ENCODE results near the gene ZFYVE19.

The ZFYVE19 gene

GRCh38 chr15:40775740-40776536, 31.0 kb upstream of the ZFYVE19 start:
- DNase-seq (ENCODE audit: low read depth, low spot score), result no peak
- H3K27ac ChIP-seq, result peak overlapping the region; percentile 53

- no peak for DNase-seq (ENCODE audit: low read depth, low spot score)
- H3K27ac ChIP-seq, result peak overlapping the region; percentile 53
Measured at GRCh38 chr15:40776537-40777141, 30.2 kb upstream of the ZFYVE19 start.

- no peak overlapping the region for H3K27ac ChIP-seq
- DNase-seq (ENCODE audit: low read depth, low spot score), result no peak
Measured at GRCh38 chr15:40782609-40783227, 24.2 kb upstream of the ZFYVE19 start.

- H3K27ac ChIP-seq, result peak overlapping the region; percentile 96
- no peak for DNase-seq (ENCODE audit: low read depth, low spot score)
Measured at GRCh38 chr15:40785164-40785563, 21.7 kb upstream of the ZFYVE19 start.

GRCh38 chr15:40785814-40786213, 21.1 kb upstream of the ZFYVE19 start:
- DNase-seq (ENCODE audit: low read depth, low spot score), result no peak
- peak overlapping the region; percentile 96 for H3K27ac ChIP-seq

GRCh38 chr15:40787344-40787841, 19.5 kb upstream of the ZFYVE19 start:
- peak; percentile 77 for DNase-seq (ENCODE audit: low read depth, low spot score)
- peak overlapping the region; percentile 96 for H3K27ac ChIP-seq

- DNase-seq (ENCODE audit: low read depth, low spot score), result no peak
- peak overlapping the region; percentile 96 for H3K27ac ChIP-seq
Measured at GRCh38 chr15:40787991-40788390, 18.9 kb upstream of the ZFYVE19 start.

- DNase-seq (ENCODE audit: low read depth, low spot score), result no peak
- peak overlapping the region; percentile 96 for H3K27ac ChIP-seq
Measured at GRCh38 chr15:40789119-40789518, 17.8 kb upstream of the ZFYVE19 start.

- H3K27ac ChIP-seq, result peak overlapping the region; percentile 74
- no peak for DNase-seq (ENCODE audit: low read depth, low spot score)
Measured at GRCh38 chr15:40789999-40790398, 16.9 kb upstream of the ZFYVE19 start.

GRCh38 chr15:40790718-40791117, 16.2 kb upstream of the ZFYVE19 start:
- DNase-seq (ENCODE audit: low read depth, low spot score), result no peak
- peak overlapping the region; percentile 74 for H3K27ac ChIP-seq

- DNase-seq (ENCODE audit: low read depth, low spot score), result no peak
- peak overlapping the region; percentile 74 for H3K27ac ChIP-seq
Measured at GRCh38 chr15:40792394-40792793, 14.5 kb upstream of the ZFYVE19 start.

GRCh38 chr15:40793216-40793989, 13.5 kb upstream of the ZFYVE19 start:
- H3K27ac ChIP-seq, result peak overlapping the region; percentile 66
- peak; percentile 78 for DNase-seq (ENCODE audit: low read depth, low spot score)

- peak overlapping the region; percentile 19 for H3K27ac ChIP-seq
- DNase-seq (ENCODE audit: low read depth, low spot score), result no peak
Measured at GRCh38 chr15:40796041-40796440, 10.8 kb upstream of the ZFYVE19 start.

GRCh38 chr15:40796512-40796911, 10.4 kb upstream of the ZFYVE19 start:
- no peak for DNase-seq (ENCODE audit: low read depth, low spot score)
- peak overlapping the region; percentile 19 for H3K27ac ChIP-seq

GRCh38 chr15:40799523-40799922, 7.4 kb upstream of the ZFYVE19 start:
- no peak overlapping the region for H3K27ac ChIP-seq
- no peak for DNase-seq (ENCODE audit: low read depth, low spot score)

- DNase-seq (ENCODE audit: low read depth, low spot score), result no peak
Measured at GRCh38 chr15:40803076-40803475, 3.8 kb upstream of the ZFYVE19 start.

GRCh38 chr15:40803688-40804087, 3.2 kb upstream of the ZFYVE19 start:
- DNase-seq (ENCODE audit: low read depth, low spot score), result no peak
- H3K27ac ChIP-seq, result no peak overlapping the region

More at GRCh38 chr15:40803076-40803475, 3.8 kb upstream of the ZFYVE19 start:
- H3K27ac ChIP-seq, result no peak overlapping the region

GRCh38 chr15:40806672-40807027, 239 bp upstream of the ZFYVE19 start:
- DNase-seq (ENCODE audit: low read depth, low spot score), result no peak
- H3K27ac ChIP-seq, result peak overlapping the region; percentile 85

- DNase-seq (ENCODE audit: low read depth, low spot score), result no peak
- peak overlapping the region; percentile 85 for H3K27ac ChIP-seq
Measured at GRCh38 chr15:40807888-40808461, 1.1 kb downstream of the ZFYVE19 start.

- H3K27ac ChIP-seq, result no peak overlapping the region
- no peak for DNase-seq (ENCODE audit: low read depth, low spot score)
Measured at GRCh38 chr15:40808861-40809450, 2.1 kb downstream of the ZFYVE19 start.

Data from epithelial cell of prostate (primary cell).